IMR-90 (cell line): Measurements from ENCODE around the gene C1orf141. TPM values are rescaled to one million over a fixed set of nuclear protein-coding genes. Genes with fewer than 3 reads are reported as not detected.

ENCODE experiments used
- ATAC-seq: fragments of 200-7000 bp; cut with Tn5 transposase; 2 replicates; pipeline ENCODE4 v1.9.1; 2020; ENCODE audit warnings: low read depth, mild to moderate bottlenecking, moderate library complexity
- BruUV-seq: library from RNA; stranded (reverse); fragments of 400-500 nt; replicated peaks from 2 replicates; lab custom pipeline; 2021; lab: Mats Ljungman, UMichigan
- CTCF ChIA-PET: fragments of 300-600 bp; formaldehyde crosslinking; extraction: SDS; loops from one replicate; lab custom pipeline; 2021; ENCODE audit warnings: antibody characterized with exemption; lab: Yijun Ruan, JAX
- POLR2A ChIA-PET: fragments of 300-600 bp; sonication (Branson Sonifier 250); formaldehyde crosslinking; loops from one replicate; lab custom pipeline; 2022; ENCODE audit warnings: antibody characterized with exemption; ENCODE audit not compliant: unreplicated experiment; lab: Charles Lee
- DNase-seq: peaks from one replicate; pipeline ENCODE4 v3.0.0; 2013
- H2AFZ ChIP-seq: replicated peaks from 2 replicates; pipeline ENCODE3; 2013; ENCODE audit warnings: low read length, mild to moderate bottlenecking; ENCODE audit not compliant: poor library complexity
- H2AK5ac ChIP-seq: 2 replicates; pipeline ENCODE4 v1.6.1; 2013; ENCODE audit warnings: low read depth, low read length, inconsistent platforms
- H2AK9ac ChIP-seq: replicated peaks from 2 replicates; pipeline ENCODE3; 2013; ENCODE audit warnings: mild to moderate bottlenecking, low read depth, low read length, moderate library complexity; ENCODE audit not compliant: poor library complexity
- H2BK120ac ChIP-seq: 2 replicates; pipeline ENCODE4 v1.6.1; 2013; ENCODE audit warnings: low read depth, low read length, inconsistent platforms
- H2BK15ac ChIP-seq: 3 replicates; pipeline ENCODE4 v1.6.1; 2013; ENCODE audit warnings: low read depth, low read length, inconsistent platforms
- H2BK20ac ChIP-seq: 2 replicates; pipeline ENCODE4 v1.6.1; 2013; ENCODE audit warnings: low read depth, mild to moderate bottlenecking, inconsistent platforms, low read length, moderate library complexity
- H2BK5ac ChIP-seq: 2 replicates; pipeline ENCODE4 v1.6.1; 2013; ENCODE audit warnings: mild to moderate bottlenecking, low read depth, low read length, inconsistent platforms; ENCODE audit not compliant: poor library complexity, severe bottlenecking
- H3K14ac ChIP-seq: replicated peaks from 2 replicates; pipeline ENCODE4 v1.6.1; 2013; ENCODE audit warnings: low read depth, low read length, inconsistent platforms
- H3K18ac ChIP-seq: 2 replicates; pipeline ENCODE4 v1.6.1; 2013; ENCODE audit warnings: low read depth, low read length, control low read depth
- H3K23ac ChIP-seq: 2 replicates; pipeline ENCODE4 v1.6.1; 2013; ENCODE audit warnings: low read depth, low read length, inconsistent platforms
- H3K27ac ChIP-seq: 2 replicates; pipeline ENCODE4 v1.5.1; 2013; ENCODE audit warnings: mild to moderate bottlenecking, control low read depth, low read length; ENCODE audit not compliant: insufficient read depth
- H3K27me3 ChIP-seq: 2 replicates; pipeline ENCODE4 v1.6.1; 2013; ENCODE audit warnings: low read length; ENCODE audit not compliant: control insufficient read depth, insufficient read depth
- H3K36me3 ChIP-seq: 2 replicates; pipeline ENCODE4 v1.6.1; 2013; ENCODE audit warnings: low read length, mixed read lengths; ENCODE audit not compliant: control insufficient read depth, insufficient read depth
- H3K4ac ChIP-seq: 2 replicates; pipeline ENCODE4 v1.6.1; 2013; ENCODE audit warnings: low read depth, low read length, inconsistent platforms
- H3K4me1 ChIP-seq: 2 replicates; pipeline ENCODE4 v1.6.1; 2013; ENCODE audit warnings: low read length, mixed read lengths; ENCODE audit not compliant: control insufficient read depth, insufficient read depth
- H3K4me2 ChIP-seq: 2 replicates; pipeline ENCODE4 v1.6.1; 2013; ENCODE audit warnings: low read depth, mild to moderate bottlenecking, control low read depth, low read length, moderate library complexity
- H3K4me3 ChIP-seq: 2 replicates; pipeline ENCODE4 v1.5.1; 2013; ENCODE audit warnings: low read depth, mild to moderate bottlenecking, control low read depth, low read length, moderate library complexity; ENCODE audit not compliant: insufficient read depth
- H3K56ac ChIP-seq: 2 replicates; pipeline ENCODE4 v1.6.1; 2013; ENCODE audit warnings: low read length, inconsistent platforms; ENCODE audit not compliant: insufficient read depth; ENCODE audit errors: extremely low read depth
- H3K79me1 ChIP-seq, 2 experiments: 2 replicates each; pipeline ENCODE4 v1.6.1; 2013; ENCODE audit warnings: low read length in 2 of 2, inconsistent platforms in 1 of 2, low read depth in 1 of 2
- H3K9ac ChIP-seq: 2 replicates; pipeline ENCODE4 v1.6.1; 2013; ENCODE audit warnings: low read depth, low read length, control low read depth
- H3K9me1 ChIP-seq: 2 replicates; pipeline ENCODE4 v1.6.1; 2013; ENCODE audit warnings: low read length, inconsistent platforms; ENCODE audit not compliant: insufficient read depth
- H3K9me3 ChIP-seq: 2 replicates; pipeline ENCODE4 v1.6.1; 2013; ENCODE audit warnings: low read length; ENCODE audit not compliant: control insufficient read depth, insufficient read depth
- H4K20me1 ChIP-seq: 2 replicates; pipeline ENCODE4 v1.6.1; 2013; ENCODE audit warnings: low read length, inconsistent platforms; ENCODE audit not compliant: insufficient read depth
- H4K5ac ChIP-seq: 2 replicates; pipeline ENCODE4 v1.6.1; 2013; ENCODE audit warnings: mild to moderate bottlenecking, low read depth, low read length, control low read depth
- H4K8ac ChIP-seq, 2 experiments: 2 replicates each; pipeline ENCODE4 v1.6.1; 2013; ENCODE audit warnings: low read depth in 2 of 2, low read length in 2 of 2, control low read depth in 1 of 2, inconsistent platforms in 1 of 2
- H4K91ac ChIP-seq: 2 replicates; pipeline ENCODE4 v1.6.1; 2013; ENCODE audit warnings: low read depth, low read length, inconsistent platforms; ENCODE audit not compliant: insufficient read depth
- BHLHE40 ChIP-seq: fragments of 150-350 bp; IDR thresholded peaks from 2 replicates; pipeline ENCODE4 v1.6.1; 2016; ENCODE audit warnings: mild to moderate bottlenecking, low read depth, low read length
- CEBPB ChIP-seq: IDR thresholded peaks from 2 replicates; pipeline ENCODE4 v1.6.1; 2012; ENCODE audit warnings: low read depth, low read length, improper control_type of control experiment
- CHD1 ChIP-seq: IDR thresholded peaks from 2 replicates; pipeline ENCODE4 v1.6.1; 2012; ENCODE audit warnings: low read depth, low read length, improper control_type of control experiment
- FOS ChIP-seq: fragments of 150-350 bp; IDR thresholded peaks from 2 replicates; pipeline ENCODE4 v1.6.1; 2016; ENCODE audit warnings: low read depth, low read length
- MAFK ChIP-seq: IDR thresholded peaks from 2 replicates; pipeline ENCODE4 v1.6.1; 2012; ENCODE audit warnings: low read depth, low read length, improper control_type of control experiment
- MAZ ChIP-seq: IDR thresholded peaks from 2 replicates; pipeline ENCODE4 v1.6.1; 2012; ENCODE audit warnings: low read depth, mild to moderate bottlenecking, low read length, improper control_type of control experiment, moderate library complexity, borderline replicate concordance
- MXI1 ChIP-seq: IDR thresholded peaks from 2 replicates; pipeline ENCODE4 v1.6.1; 2012; ENCODE audit warnings: low read depth, mild to moderate bottlenecking, low read length, moderate library complexity, borderline replicate concordance
- NFE2L2 ChIP-seq: fragments of 150-350 bp; IDR thresholded peaks from 2 replicates; pipeline ENCODE4 v1.6.1; 2016; ENCODE audit warnings: low read depth, mild to moderate bottlenecking, low read length
- POLR2A ChIP-seq: IDR thresholded peaks from 2 replicates; pipeline ENCODE4 v1.6.1; 2012; ENCODE audit warnings: mild to moderate bottlenecking, low read depth, low read length
- RAD21 ChIP-seq: IDR thresholded peaks from 2 replicates; pipeline ENCODE4 v1.6.1; 2012; ENCODE audit warnings: low read length, improper control_type of control experiment
- RCOR1 ChIP-seq: IDR thresholded peaks from 2 replicates; pipeline ENCODE4 v1.6.1; 2012; ENCODE audit warnings: mild to moderate bottlenecking, low read length, improper control_type of control experiment; ENCODE audit not compliant: insufficient replicate concordance
- RFX5 ChIP-seq: IDR thresholded peaks from 2 replicates; pipeline ENCODE4 v1.8.0; 2012; ENCODE audit warnings: low read depth, mild to moderate bottlenecking, low read length, moderate library complexity
- SMC3 ChIP-seq: fragments of 150-350 bp; IDR thresholded peaks from 2 replicates; pipeline ENCODE4 v1.6.1; 2016; ENCODE audit warnings: low read depth, mild to moderate bottlenecking, antibody characterized with exemption, low read length, moderate library complexity
- WGBS, 2 experiments: methylation state at CpG; one replicate each; pipeline versions ENCODE4 v1.1.5 to v1.1.7; 2013; ENCODE audit warnings: missing lambda C conversion rate in 2 of 2; ENCODE audit not compliant: insufficient read length in 1 of 2; ENCODE audit errors: extremely low coverage in 2 of 2; 5-methylcytosine and 5-hydroxymethylcytosine counted together
- dilution Hi-C: fragments of 300-500 bp; cut with HindIII; formaldehyde crosslinking; loops from one replicate; pipeline ENCODE4 v1.14.3; 2018; ENCODE audit warnings: low sequenced_read_pairs; ENCODE audit not compliant: unreplicated experiment
- in situ Hi-C: fragments of 300-500 bp; cut with MboI; formaldehyde crosslinking; loops from 3 replicates; pipeline ENCODE4 v1.14.3; 2019; ENCODE audit warnings: low sequenced_read_pairs, inconsistent platforms, mixed read lengths
- intact Hi-C: fragments of 100-400 bp; cut with micrococcal nuclease; formaldehyde crosslinking; loops from 2 replicates; pipeline ENCODE4 v1.10.0; 2022
- polyA plus RNA-seq, 3 experiments: library from polyadenylated mRNA; depleted of rRNA; stranded (reverse); fragments of >200 nt; gene quantifications; 2 replicates each; pipeline ENCODE4 v1.2.3, GENCODE V29; 2012; ENCODE audit warnings: low replicate concordance in 1 of 3
- total RNA-seq: library from RNA; depleted of rRNA; stranded (reverse); fragments of >200 nt; gene quantifications from 2 replicates; pipeline ENCODE4 v1.2.3, GENCODE V29; 2012
- TF ChIP-seq, protein P1 (sequence below): conservative IDR thresholded peaks from 2 replicates; pipeline ENCODE4 v1.5.1; 2012; ENCODE audit warnings: mild to moderate bottlenecking, low read depth, low read length, improper control_type of control experiment
- TF ChIP-seq, protein P2 (sequence below): fragments of 150-350 bp; IDR thresholded peaks from 2 replicates; pipeline ENCODE4 v1.6.1; 2017; ENCODE audit warnings: mild to moderate bottlenecking, antibody characterized with exemption, low read length, low read depth
- TF ChIP-seq, protein P3 (sequence below): fragments of 150-350 bp; IDR thresholded peaks from 2 replicates; pipeline ENCODE4 v1.6.1; 2016; ENCODE audit warnings: low read depth, mild to moderate bottlenecking, low read length, moderate library complexity, borderline replicate concordance

C1orf141 gene
- total and polyA plus RNA-seq, 2 of the 4 experiments (the other 2 are of a cell fraction): not detected

DNA sequence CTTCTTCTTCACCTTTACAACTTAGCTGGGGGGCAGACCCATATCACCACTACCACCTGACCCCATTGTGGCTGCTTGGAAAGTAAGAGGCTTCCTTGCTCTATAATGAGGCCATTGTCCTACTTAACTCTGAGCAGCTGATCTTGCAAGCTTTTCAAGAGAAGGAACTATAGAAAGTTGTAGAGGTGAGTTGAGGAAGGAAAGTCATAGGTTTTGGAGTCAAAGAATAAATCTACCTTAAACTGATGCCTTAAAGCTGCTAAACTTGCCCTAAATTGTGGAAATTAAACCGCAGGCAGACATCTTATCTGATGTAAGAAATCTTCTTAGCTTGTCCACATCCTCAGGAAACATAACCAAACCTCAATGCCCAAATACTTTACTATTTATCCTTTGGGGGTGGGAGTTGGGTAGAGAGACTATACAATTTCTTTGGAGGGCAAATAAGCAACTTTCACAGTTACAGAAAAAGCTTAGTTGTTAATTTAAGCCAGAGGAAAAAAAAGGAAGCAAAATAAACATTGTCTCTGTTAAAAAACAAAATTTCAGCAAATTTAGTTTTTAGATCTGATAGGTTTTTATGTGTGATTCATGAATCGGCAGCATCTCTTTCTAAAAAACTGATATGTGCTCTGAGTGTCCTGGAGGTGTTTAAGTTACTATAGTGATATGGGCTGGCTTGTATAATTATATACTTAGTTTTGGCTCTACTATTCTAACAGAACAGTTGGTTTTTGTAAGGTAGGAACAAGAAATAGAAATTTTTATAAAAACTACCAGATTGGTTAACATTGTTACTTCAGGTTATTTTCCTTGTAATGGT, 36.2 kb upstream of the C1orf141 start:
- H2BK15ac ChIP-seq: no peak overlapping the region
- H3K18ac ChIP-seq: no peak overlapping the region
- BruUV-seq: no TSS peak
- no peaks in the 10 kb centered on the region for H4K20me1 ChIP-seq
- no peaks in the 10 kb centered on the region for H3K4me1 ChIP-seq
- intact Hi-C loops: no loop called here
- no peaks in the 10 kb centered on the region for H3K79me1 ChIP-seq
- H3K9me3 ChIP-seq: no peaks in the 10 kb centered on the region
- H2BK120ac ChIP-seq: no peak overlapping the region
- no peaks in the 10 kb centered on the region for H3K36me3 ChIP-seq
- H3K4ac ChIP-seq: no peak overlapping the region
- no peak overlapping the region for H4K5ac ChIP-seq
- peaks cover 10% of the 10 kb centered on the region for H3K27me3 ChIP-seq
- no peaks in the 10 kb centered on the region for H3K9me1 ChIP-seq
- ATAC-seq (no peak), DNase-seq (no peak)
- no CpG with 5 or more reads among the region's 2 CpGs for WGBS, 2 experiments
- no peak for TF ChIP-seq BHLHE40
- no peak for TF ChIP-seq FOS
- TF ChIP-seq, protein P1, sequence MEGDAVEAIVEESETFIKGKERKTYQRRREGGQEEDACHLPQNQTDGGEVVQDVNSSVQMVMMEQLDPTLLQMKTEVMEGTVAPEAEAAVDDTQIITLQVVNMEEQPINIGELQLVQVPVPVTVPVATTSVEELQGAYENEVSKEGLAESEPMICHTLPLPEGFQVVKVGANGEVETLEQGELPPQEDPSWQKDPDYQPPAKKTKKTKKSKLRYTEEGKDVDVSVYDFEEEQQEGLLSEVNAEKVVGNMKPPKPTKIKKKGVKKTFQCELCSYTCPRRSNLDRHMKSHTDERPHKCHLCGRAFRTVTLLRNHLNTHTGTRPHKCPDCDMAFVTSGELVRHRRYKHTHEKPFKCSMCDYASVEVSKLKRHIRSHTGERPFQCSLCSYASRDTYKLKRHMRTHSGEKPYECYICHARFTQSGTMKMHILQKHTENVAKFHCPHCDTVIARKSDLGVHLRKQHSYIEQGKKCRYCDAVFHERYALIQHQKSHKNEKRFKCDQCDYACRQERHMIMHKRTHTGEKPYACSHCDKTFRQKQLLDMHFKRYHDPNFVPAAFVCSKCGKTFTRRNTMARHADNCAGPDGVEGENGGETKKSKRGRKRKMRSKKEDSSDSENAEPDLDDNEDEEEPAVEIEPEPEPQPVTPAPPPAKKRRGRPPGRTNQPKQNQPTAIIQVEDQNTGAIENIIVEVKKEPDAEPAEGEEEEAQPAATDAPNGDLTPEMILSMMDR: no peak
- no peak for TF ChIP-seq RAD21
- TF ChIP-seq POLR2A: no peak
- TF ChIP-seq MAFK: no peak
- no peak for TF ChIP-seq CEBPB
- no peak for TF ChIP-seq MXI1
- no peak for TF ChIP-seq RCOR1
- TF ChIP-seq, protein P2, sequence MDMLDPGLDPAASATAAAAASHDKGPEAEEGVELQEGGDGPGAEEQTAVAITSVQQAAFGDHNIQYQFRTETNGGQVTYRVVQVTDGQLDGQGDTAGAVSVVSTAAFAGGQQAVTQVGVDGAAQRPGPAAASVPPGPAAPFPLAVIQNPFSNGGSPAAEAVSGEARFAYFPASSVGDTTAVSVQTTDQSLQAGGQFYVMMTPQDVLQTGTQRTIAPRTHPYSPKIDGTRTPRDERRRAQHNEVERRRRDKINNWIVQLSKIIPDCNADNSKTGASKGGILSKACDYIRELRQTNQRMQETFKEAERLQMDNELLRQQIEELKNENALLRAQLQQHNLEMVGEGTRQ: no peak
- TF ChIP-seq CHD1: no peak
- TF ChIP-seq SMC3: no peak
- TF ChIP-seq RFX5: no peak
- TF ChIP-seq, protein P3, sequence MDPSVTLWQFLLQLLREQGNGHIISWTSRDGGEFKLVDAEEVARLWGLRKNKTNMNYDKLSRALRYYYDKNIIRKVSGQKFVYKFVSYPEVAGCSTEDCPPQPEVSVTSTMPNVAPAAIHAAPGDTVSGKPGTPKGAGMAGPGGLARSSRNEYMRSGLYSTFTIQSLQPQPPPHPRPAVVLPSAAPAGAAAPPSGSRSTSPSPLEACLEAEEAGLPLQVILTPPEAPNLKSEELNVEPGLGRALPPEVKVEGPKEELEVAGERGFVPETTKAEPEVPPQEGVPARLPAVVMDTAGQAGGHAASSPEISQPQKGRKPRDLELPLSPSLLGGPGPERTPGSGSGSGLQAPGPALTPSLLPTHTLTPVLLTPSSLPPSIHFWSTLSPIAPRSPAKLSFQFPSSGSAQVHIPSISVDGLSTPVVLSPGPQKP: no peak
- no peak for TF ChIP-seq MAZ
- no peak for TF ChIP-seq NFE2L2
- H3K27ac ChIP-seq: no peak overlapping the region
- H4K91ac ChIP-seq: no peak overlapping the region
- no peak overlapping the region for H4K8ac ChIP-seq
- H2AK9ac ChIP-seq: no peak overlapping the region
- POLR2A ChIA-PET: no interaction called here
- no peak overlapping the region for H3K14ac ChIP-seq
- no peak overlapping the region for H3K56ac ChIP-seq
- no peak overlapping the region for H3K23ac ChIP-seq
- H2AFZ ChIP-seq: no peak overlapping the region
- no peak overlapping the region for H2AK5ac ChIP-seq
- in situ Hi-C loops: no loop called here
- H2BK5ac ChIP-seq: no peak overlapping the region
- no peak overlapping the region for H3K4me3 ChIP-seq
- H3K4me2 ChIP-seq: no peak overlapping the region
- dilution Hi-C loops: no loop called here
- no peak overlapping the region for H2BK20ac ChIP-seq
- H3K9ac ChIP-seq: no peak overlapping the region
- CTCF ChIA-PET: no interaction called here
